Measurements from ENCODE around the gene SPATA6L.

DNA sequence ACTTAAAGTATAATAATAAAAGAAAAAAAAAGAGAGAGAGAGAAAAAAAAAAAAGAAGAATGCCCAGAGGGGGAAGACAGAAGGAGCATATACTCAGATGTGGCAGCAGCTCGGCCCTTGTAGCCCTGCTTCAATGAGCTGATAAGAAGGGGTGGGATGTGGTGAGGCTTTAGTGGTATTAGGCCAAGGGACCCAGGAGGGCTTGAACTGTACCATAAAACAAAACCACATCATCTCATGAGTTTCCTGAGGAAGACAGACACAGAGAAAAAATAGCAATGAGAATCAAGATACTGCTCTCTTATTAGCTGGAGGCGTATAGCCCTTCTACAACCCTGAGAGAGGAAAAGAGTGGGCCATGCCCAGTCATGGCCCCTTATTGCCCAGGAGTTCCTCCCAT lies 103.2 kb downstream of the SPATA6L start:
- TF ChIP-seq CREM (CRISPR knock-in tag; IDR thresholded peaks at IDR 0.05) (no peak), ARID4B (CRISPR knock-in tag; IDR thresholded peaks at IDR 0.05; ENCODE audit: borderline replicate concordance) (no peak), TEAD4 (CRISPR knock-in tag; IDR thresholded peaks at IDR 0.05) (no peak), CTCF (IDR thresholded peaks at IDR 0.05) (no peak), SP1 (CRISPR knock-in tag; conservative IDR thresholded peaks at IDR 0.05) (no peak), JUN (CRISPR knock-in tag; IDR thresholded peaks at IDR 0.05) (no peak)
- TF ChIP-seq, protein P1, sequence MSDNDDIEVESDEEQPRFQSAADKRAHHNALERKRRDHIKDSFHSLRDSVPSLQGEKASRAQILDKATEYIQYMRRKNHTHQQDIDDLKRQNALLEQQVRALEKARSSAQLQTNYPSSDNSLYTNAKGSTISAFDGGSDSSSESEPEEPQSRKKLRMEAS (CRISPR knock-in tag; IDR thresholded peaks at IDR 0.05), result no peak

Data from WTC11 (cell line).